SJSA1 (cell line): ENCODE data around the gene CLIC4. TPM values are rescaled to one million over a fixed set of nuclear protein-coding genes. Genes with fewer than 3 reads are reported as not detected.
A peak's percentile ranks its signal among the peaks of the same experiment; 100 is the strongest.
"Not testable (repeated sequence)": the region's sequence is repeated elsewhere in the genome, so short reads cannot be mapped to it uniquely, and the experiment has no call there.

Experiments
- DNase-seq, 2 experiments: peaks; one replicate each; pipeline ENCODE4 v3.0.0-alpha.2; 2015 to 2020; ENCODE audit warnings: low spot score in 2 of 2, low read depth in 1 of 2
- H3K27ac ChIP-seq: fragments of 250-450 bp; sonication (Bioruptor Pico); 2 replicates; pipeline ENCODE4 v1.5.1; 2020; ENCODE audit warnings: mild to moderate bottlenecking, moderate library complexity
- H3K27me3 ChIP-seq: fragments of 250-450 bp; sonication (Bioruptor Pico); replicated peaks from 2 replicates; pipeline ENCODE4 v1.5.1; 2020; ENCODE audit warnings: mild to moderate bottlenecking, moderate library complexity
- H3K36me3 ChIP-seq: fragments of 250-450 bp; sonication (Bioruptor Pico); 2 replicates; pipeline ENCODE4 v1.5.1; 2020; ENCODE audit warnings: mild to moderate bottlenecking
- H3K4me1 ChIP-seq: fragments of 250-450 bp; sonication (Bioruptor Pico); replicated peaks from 2 replicates; pipeline ENCODE4 v1.6.1; 2021; ENCODE audit warnings: mild to moderate bottlenecking
- H3K4me3 ChIP-seq: fragments of 250-450 bp; sonication (Bioruptor Pico); 2 replicates; pipeline ENCODE4 v1.5.1; 2020; ENCODE audit warnings: mild to moderate bottlenecking
- H3K9me3 ChIP-seq: fragments of 250-450 bp; sonication (Bioruptor Pico); replicated peaks from 2 replicates; pipeline ENCODE4 v1.5.1; 2020; ENCODE audit warnings: mild to moderate bottlenecking
- total RNA-seq: library from RNA; depleted of rRNA; stranded (reverse); fragments of >200 nt; shearing (Covaris generic); gene quantifications from 2 replicates; pipeline ENCODE4 v1.2.3, GENCODE V29; 2014; rRNA removed

The CLIC4 gene
- 381 and 457 TPM in 2 replicates for total RNA-seq

DNA sequence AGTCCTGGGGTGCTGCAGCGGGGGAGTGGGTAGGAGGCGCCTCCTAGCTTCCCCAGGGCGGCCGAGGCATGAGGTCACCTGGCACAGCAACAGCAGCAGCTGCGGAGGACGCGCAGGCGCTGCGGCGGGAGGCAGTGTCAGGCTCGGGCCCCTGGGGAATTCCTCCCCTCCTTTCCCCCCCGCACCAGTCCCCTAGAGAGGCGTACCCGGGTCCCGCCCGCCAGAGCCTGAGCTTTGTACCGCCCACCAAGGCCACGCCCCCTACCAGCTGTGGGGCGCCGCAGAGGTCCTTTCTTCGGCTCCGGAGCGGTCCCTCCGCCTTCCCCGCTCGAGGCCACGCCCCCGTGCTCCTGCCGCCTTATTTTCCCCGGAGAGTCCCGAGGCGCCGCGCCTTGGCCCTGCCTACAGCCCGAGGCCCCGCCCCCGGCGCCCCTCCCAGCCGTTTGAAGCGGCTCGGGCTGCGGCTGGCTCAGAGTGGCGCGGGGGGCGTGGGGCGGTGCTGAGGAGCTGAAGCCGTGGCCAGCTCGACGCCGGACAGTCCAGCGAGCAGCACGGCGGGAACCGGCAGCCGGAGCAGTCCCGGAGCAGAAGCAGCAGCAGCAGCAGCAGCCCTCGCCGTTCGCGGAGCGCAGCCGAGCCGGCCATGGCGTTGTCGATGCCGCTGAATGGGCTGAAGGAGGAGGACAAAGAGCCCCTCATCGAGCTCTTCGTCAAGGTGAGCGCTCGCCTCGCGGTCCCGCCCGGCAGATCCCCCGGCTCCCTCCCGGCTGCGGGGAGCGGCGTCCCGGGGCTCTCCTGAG lies at the start of gene CLIC4:
Gene CLIC4, plus strand, starts transcription at position 537 of the 800 bp plus-strand sequence. Its CDS starts 107 bp downstream, at position 644.
- Histone ChIP-seq H3K36me3 (peaks cover 21% of the 10 kb centered on the region), H3K27ac (peak within 1 kb of the TSS; percentile 86), H3K9me3 (0 out of 2 replicates have a peak, but pooled peaks cover 3% of the 10 kb centered on the region), H3K4me3 (peak within 1 kb of the TSS; percentile 87), H3K27me3 (no peaks in the 10 kb centered on the region), H3K4me1 (peaks cover 35% of the 10 kb centered on the region)
- peak; percentile 100 for DNase-seq

DNA sequence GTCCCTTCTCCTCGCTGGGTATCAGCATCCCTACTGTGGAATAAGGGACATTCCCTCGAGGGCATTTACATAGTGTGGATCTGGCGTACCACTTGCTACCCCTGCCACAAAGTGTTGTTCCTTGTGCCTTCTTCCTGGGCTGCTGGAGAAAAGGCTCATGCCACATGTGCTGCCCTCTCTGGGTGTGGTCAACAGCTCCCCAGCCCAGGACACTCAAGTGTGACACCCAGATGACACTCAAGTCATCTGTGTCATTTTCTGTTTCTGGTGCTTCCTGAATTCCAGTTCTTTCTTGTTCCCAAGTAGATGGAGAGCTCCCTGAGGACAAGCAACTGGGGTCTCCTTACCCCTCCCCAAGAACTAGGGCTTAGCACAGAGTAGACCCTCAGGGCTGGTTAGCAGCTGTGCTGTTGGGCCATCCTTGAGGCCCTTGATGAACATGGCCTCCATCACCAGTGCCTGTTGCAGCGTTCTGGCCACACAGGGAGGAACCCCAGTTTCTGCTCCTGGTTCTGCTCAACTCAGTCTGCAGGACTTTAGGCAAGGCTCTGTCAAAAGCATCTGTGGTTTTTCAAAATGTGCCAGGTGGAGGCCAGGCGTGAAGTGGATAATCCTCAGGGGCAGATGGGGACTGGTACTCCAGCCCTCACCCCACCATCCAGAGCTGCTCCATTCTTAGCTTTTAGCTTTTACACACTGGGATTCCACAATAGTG lies 49.0 kb upstream of the CLIC4 start:
- 0 out of 2 replicates have a peak, but pooled peaks cover 3% of the 10 kb centered on the region for H3K4me1 ChIP-seq
- no peak for DNase-seq
- no peaks in the 10 kb centered on the region for H3K9me3 ChIP-seq
- no peak overlapping the region for H3K27ac ChIP-seq
- H3K27me3 ChIP-seq = no peaks in the 10 kb centered on the region
- no peaks in the 10 kb centered on the region for H3K36me3 ChIP-seq
- no peak overlapping the region for H3K4me3 ChIP-seq

DNA sequence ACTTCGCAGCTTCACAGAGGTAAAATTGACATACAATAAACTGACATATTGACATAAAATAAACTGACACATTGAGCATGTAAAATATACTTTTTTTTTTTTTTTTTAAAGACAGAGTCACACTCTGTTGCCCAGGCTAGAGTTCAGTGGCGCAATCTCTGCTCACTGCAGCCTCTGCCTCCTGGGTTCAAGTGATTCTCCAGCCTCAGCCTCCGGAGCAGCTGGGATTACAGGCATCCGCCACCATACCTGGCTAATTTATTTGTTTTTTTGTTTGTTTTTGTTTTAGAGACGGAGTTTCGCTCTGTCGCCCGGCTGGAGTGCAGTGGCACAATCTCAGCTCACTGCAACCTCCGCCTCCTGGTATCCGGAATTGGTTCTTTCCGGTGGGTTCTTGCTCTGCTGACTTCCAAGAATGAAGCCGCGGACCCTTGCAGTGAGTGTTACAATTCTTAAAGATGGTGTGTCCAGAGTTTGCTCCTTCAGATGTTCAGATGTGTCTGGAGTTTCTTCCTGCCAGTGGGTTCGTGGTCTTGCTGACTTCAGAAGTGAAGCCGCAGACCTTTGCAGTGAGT lies 48.4 kb upstream of the CLIC4 start:
- H3K4me1 ChIP-seq = 0 out of 2 replicates have a peak, but pooled peaks cover 3% of the 10 kb centered on the region
- H3K27ac ChIP-seq = no peak overlapping the region
- H3K9me3 ChIP-seq = no peaks in the 10 kb centered on the region
- no peaks in the 10 kb centered on the region for H3K36me3 ChIP-seq
- no peak overlapping the region for H3K4me3 ChIP-seq
- no peaks in the 10 kb centered on the region for H3K27me3 ChIP-seq
- DNase-seq = no peak

DNA sequence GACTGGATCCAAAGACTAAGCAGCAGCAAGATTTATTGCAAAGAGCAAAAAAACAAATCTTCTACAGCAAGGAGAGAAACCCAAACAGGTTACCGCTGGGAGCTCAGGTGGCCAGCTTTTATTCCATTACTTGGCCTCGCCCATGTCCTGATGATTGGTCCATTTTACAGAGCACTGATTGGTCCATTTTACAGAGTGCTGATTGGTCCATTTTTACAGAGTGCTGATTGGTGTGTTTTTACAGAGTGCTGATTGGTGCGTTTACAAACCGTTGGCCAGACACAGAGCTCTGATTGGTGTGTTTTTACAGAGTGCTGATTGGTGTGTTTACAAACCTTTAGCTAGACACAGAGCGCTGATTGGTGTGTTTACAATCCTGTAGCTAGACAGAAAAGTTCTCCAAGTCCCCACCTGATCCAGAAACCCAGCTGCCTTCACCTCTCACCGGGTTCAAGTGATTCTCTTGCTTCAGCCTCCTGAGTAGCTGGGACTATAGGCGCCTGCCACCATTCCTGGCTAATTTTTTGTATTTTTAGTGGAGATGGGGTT lies 47.7 kb upstream of the CLIC4 start:
- not testable (repeated sequence) for DNase-seq, H3K4me3 ChIP-seq, H3K27me3 ChIP-seq, H3K9me3 ChIP-seq, H3K4me1 ChIP-seq, H3K27ac ChIP-seq, H3K36me3 ChIP-seq

DNA sequence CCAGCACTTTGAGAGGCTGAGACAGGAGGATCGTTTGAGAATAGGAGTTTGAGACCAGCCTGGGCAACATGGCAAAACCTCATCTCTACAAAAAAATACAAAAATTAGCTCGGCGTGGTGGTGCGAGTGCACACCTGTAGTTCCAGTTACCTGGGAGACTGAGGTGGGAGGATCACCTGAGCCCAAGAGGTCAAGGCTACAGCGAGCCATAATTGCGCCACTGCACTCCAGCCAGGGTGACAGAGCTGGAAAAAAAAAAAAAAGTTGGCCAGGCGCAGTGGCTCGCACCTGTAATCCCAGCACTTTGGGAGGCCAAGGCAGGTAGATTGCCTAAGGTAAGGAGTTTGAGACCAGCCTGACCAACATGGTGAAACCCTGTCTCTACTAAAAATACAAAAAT lies 46.9 kb upstream of the CLIC4 start:
- not testable (repeated sequence) for H3K27ac ChIP-seq, H3K4me3 ChIP-seq, H3K9me3 ChIP-seq, DNase-seq, H3K27me3 ChIP-seq, H3K36me3 ChIP-seq
- peaks cover 15% of the 10 kb centered on the region for H3K4me1 ChIP-seq

DNA sequence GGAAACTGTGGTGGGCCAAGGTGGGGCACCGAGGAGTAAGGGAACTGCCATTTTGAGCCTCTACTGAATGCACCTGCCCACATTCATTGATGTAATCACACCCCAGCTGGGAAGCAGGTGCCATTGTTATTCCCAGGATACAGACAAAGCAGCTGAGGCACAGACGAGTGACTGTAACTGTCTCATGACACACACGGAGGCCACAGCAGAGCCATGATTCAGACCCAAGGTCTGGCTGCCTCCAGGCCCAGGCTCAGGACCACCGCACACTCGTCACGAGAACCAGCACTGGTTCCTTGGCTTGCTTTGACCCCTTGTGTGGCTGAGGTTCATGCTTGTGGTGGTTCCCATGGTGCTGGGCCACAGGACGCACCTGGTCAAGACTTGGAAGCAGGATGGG lies 45.6 kb upstream of the CLIC4 start:
- H3K9me3 ChIP-seq = no peaks in the 10 kb centered on the region
- no peaks in the 10 kb centered on the region for H3K27me3 ChIP-seq
- H3K27ac ChIP-seq = no peak overlapping the region
- no peaks in the 10 kb centered on the region for H3K36me3 ChIP-seq
- H3K4me1 ChIP-seq = peaks cover 24% of the 10 kb centered on the region
- H3K4me3 ChIP-seq = no peak overlapping the region
- DNase-seq = no peak

DNA sequence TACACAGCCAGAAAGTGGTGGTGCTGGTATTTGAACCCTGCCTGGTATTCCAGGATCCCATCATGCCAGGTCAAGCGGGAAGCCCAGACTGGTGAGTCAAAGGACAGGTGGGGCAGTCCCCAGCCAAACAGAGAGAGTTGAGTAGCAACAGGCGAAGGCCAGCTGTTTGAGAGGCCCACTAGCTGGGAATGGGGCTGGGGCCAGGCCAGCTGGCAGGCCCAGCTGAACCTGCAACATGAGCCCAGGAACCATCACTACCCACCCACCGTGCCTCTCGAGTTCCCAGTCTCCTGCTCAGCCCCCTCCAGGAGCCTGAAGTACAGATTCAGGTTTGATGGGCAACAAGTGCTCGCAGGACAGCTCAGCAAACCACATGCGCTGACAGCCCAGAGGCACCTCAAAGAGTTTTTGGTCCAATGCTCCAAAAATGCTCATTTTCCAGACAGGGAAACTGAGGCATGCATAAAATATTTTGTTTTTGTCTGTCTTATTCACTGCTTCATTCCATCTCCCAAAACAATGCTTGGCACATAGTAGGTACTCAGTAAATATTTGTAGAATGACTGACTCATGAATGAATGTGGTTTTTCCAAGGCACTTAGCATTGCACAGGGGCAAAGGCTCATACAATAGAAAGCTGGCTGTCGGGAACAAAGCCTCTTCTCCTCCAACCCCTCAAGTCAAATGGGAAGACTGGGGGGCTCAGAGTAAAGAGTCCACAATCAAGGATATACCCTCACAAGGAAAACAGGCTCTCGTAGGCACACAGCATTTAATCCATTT lies 42.5 kb upstream of the CLIC4 start:
- H3K4me3 ChIP-seq = no peak overlapping the region
- peak in 1 of 2 experiments; percentile 62 for DNase-seq
- no peaks in the 10 kb centered on the region for H3K36me3 ChIP-seq
- H3K9me3 ChIP-seq = no peaks in the 10 kb centered on the region
- H3K4me1 ChIP-seq = peaks cover 49% of the 10 kb centered on the region
- H3K27ac ChIP-seq = 0 out of 2 replicates have a peak overlapping the region, but pooled peaks have one; percentile 14
- H3K27me3 ChIP-seq = no peaks in the 10 kb centered on the region

DNA sequence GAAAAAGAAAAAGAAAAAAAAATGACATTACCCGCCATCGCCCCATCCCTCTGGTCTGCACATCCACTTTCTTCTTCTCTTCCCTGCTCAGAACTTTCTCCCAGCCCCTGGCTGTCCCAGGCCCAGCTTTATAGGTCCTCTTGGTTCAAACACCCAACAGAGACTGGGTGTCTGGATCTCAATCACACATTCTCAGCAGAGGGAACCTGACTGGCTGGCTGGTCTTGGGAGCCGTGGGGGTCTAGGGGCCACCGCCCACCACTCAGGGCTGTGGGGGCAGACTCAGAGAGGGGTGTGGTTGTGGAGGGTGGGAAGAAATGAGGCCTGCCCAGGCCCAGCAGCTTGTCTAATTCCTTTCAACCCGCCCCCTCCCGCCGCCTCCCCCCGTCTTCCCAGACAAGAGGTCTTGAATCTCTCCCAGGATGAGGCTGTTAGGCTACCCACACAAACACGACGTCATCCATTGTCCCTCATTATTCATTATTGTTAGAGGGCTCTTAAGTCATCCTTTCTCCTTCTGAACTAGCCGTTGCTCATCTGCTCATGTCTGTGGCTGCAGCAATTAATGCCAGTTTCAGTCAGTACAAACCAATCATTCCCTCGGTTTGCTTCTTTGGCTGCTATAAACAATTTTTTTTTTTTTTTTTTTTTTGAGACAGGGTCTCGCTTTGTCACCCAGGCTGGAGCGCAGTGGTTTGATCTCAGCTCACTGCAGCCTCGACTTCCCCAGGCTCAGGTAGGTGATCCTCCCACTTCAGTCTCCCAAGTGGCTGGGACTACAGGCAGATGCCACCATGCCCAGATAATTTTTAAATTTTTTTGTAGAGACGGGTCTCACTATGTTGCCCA lies 40.6 kb upstream of the CLIC4 start:
- Histone ChIP-seq H3K27ac (peak overlapping the region; percentile 92), H3K4me1 (peaks cover 52% of the 10 kb centered on the region), H3K9me3 (no peaks in the 10 kb centered on the region), H3K36me3 (no peaks in the 10 kb centered on the region), H3K27me3 (no peaks in the 10 kb centered on the region), H3K4me3 (peak overlapping the region; percentile 6; the same call in 1 of the 2 replicates)
- peak; percentile 81 to 90 for DNase-seq

DNA sequence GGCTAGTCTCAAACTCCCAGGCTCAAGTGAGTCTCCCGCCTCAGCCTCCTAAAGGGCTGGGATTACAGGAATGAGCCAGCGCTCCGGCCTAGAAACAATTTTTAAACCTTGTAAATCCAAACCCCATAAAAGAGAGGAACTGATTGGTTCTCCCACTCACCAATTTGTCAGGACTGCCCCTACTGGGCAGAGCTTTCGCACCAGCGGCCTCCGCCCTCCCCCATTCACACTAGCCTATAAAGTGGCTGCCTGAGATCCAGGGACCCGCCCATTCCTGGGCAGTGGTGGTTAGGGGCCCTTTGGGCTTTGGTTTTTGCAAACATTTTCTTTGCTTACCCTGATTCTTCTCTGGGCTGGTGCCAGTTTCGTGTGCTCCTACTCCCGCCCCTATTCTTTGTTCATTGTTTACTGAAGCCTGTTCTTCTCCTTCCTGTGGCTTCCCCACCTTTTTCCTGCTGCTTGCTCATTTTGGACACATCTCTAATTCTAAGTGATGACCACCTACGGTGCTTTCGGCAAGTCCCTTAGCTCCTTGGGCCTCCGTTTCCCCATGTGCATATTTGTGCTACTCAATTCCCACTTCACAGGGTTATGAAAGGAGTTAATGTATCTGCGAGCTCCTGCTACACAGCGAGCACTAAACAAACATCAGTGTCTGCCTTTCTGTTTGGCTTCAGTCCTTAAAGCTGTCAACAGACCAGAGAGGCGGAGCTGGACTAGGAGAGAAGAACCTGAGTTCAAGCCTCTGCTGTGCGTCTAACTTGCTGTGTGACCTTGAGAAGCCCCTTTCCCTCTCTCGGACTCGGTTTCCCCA lies 39.8 kb upstream of the CLIC4 start:
- H3K27ac ChIP-seq = peak overlapping the region; percentile 92
- peak; percentile 99 to 100 for DNase-seq
- no peaks in the 10 kb centered on the region for H3K9me3 ChIP-seq
- H3K4me1 ChIP-seq = peaks cover 56% of the 10 kb centered on the region
- H3K27me3 ChIP-seq = no peaks in the 10 kb centered on the region
- H3K4me3 ChIP-seq = peak overlapping the region; percentile 6
- no peaks in the 10 kb centered on the region for H3K36me3 ChIP-seq

DNA sequence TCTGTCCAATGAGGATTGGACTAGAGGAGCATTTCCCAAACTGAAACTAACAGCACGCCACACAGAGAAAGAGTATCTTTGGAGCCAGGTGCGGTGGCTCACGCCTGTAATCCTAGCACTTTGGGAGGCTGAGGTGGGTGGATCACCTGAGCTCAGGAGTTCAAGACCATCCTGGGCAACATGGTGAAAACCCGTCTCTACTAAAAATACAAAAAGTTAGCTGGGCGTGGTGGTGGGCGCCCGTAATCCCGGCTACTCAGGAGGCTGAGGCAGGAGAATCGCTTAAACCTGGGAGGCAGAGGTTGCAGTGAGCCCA lies 39.2 kb upstream of the CLIC4 start:
- H3K36me3 ChIP-seq, H3K27me3 ChIP-seq, H3K9me3 ChIP-seq, DNase-seq: not testable (repeated sequence)
- Histone ChIP-seq H3K4me1 (peaks cover 56% of the 10 kb centered on the region), H3K27ac (peak overlapping the region; percentile 49), H3K4me3 (peak overlapping the region; percentile 6; the same call in 1 of the 2 replicates)

DNA sequence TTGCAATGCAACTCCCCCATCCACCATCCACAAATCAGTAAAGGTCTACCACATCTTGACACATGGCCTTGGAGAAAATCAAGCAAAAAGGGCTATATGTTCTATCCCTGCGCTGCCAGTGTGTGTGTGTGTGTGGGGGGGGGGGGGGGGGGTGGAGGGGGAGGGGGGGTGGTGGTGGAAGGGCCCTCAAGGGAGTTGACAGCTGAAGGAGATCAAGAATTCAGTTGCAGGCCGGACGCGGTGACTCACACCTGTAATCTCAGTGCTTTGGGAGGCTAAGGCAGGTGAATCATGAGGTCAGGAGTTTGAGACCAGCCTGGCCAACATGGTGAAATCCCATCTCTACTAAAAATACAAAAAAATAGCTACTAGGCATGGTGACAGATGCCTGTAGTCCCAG lies 37.6 kb upstream of the CLIC4 start:
- H3K27ac ChIP-seq = no peak overlapping the region
- H3K36me3 ChIP-seq = no peaks in the 10 kb centered on the region
- no peaks in the 10 kb centered on the region for H3K9me3 ChIP-seq
- no peak overlapping the region for H3K4me3 ChIP-seq
- peaks cover 53% of the 10 kb centered on the region for H3K4me1 ChIP-seq
- H3K27me3 ChIP-seq = no peaks in the 10 kb centered on the region
- peak in 1 of 2 experiments; percentile 66 for DNase-seq

DNA sequence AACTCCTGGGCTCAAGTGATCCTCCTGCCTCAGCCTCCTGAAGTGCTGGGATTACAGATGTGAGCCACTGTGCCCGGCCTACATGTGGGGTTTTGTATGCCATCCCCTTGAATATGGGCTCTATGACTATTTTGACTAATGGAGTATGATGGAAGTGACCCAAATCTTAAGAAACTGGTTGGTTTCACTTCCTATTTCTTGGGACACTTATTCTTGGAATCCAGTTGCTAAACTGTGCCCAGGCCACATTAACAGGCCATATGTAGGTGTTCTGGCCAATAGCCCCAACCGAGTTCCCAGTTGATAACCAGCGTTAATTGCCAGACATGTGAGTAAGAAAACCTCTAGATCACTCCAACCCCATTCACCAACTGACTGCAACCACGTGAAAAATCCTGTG lies 36.3 kb upstream of the CLIC4 start:
- H3K27me3 ChIP-seq = no peaks in the 10 kb centered on the region
- no peak overlapping the region for H3K4me3 ChIP-seq
- H3K27ac ChIP-seq = no peak overlapping the region
- DNase-seq = no peak
- H3K4me1 ChIP-seq = peaks cover 57% of the 10 kb centered on the region
- no peaks in the 10 kb centered on the region for H3K36me3 ChIP-seq
- H3K9me3 ChIP-seq = no peaks in the 10 kb centered on the region
